ENCODE results near the gene NKAIN2. TPM values are rescaled to one million over a fixed set of nuclear protein-coding genes. Genes with fewer than 3 reads are reported as not detected.

Gene NKAIN2
- total and polyA plus RNA-seq, 9 of the 15 experiments (the other 6 are each of a cell fraction or from before 2014, with no cell fraction given), result not detected

DNA sequence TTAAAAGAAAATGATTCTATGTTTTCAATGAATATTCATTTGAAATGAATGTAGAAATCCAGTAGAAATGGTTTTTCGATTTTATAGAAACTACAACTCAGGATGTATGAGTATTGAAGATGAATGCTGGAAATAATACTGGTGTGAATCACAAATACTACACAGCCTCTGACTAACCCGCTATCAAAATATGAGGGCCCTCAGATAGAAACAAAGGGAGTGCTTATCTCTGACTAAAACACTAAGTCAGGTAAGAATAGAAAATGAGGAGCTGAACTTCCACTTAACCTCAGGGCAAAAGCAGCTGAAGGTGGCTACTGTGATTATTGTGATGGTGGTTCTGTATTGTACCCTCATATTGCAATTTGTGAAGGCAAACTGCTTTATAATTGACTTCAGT is 937.7 kb downstream of the NKAIN2 start:
- Histone ChIP-seq H3K9me3 (replicated peaks; ENCODE audit: control insufficient read depth, insufficient read depth, low read depth, low read length) (no peaks in the 10 kb centered on the region), H2AFZ (ENCODE audit: low read depth, low read length) (no peak overlapping the region), H3K4me3 (no peak overlapping the region), H3K27ac (ENCODE audit: extremely low read depth, low read depth, low read length) (no peak overlapping the region), H3K4me1 (replicated peaks in 1 of 2; ENCODE audit: control insufficient read depth in 2 of 2, insufficient read depth in 2 of 2, low read length in 2 of 2) (no peaks in the 10 kb centered on the region), H4K20me1 (replicated peaks; ENCODE audit: control insufficient read depth, insufficient read depth, low read length) (no peaks in the 10 kb centered on the region), H3K79me2 (ENCODE audit: control insufficient read depth, insufficient read depth, low read length) (no peaks in the 10 kb centered on the region), H3K4me2 (ENCODE audit: insufficient read depth, low read length) (no peak overlapping the region), H3K27me3 (ENCODE audit: control insufficient read depth in 2 of 2, insufficient read depth in 2 of 2, low read length in 2 of 2) (no peaks in the 10 kb centered on the region), H3K9ac (ENCODE audit: insufficient read depth in 1 of 2, low read depth in 2 of 2, low read length in 2 of 2) (no peak overlapping the region), H3K36me3 (ENCODE audit: control insufficient read depth, insufficient read depth, low read length) (no peaks in the 10 kb centered on the region), H3K9me1 (ENCODE audit: control insufficient read depth, insufficient read depth, low read length) (no peaks in the 10 kb centered on the region)
- no TSS peak for BruUV-seq (replicated peaks)
- no peak for ATAC-seq
- CTCF ChIA-PET (ENCODE audit: low intra/inter-chr PET ratio), result no interaction called here
- TF ChIP-seq CSDE1 (IDR thresholded peaks at IDR 0.05) (no peak), ETV1 (tag; conservative IDR thresholded peaks at IDR 0.05; ENCODE audit: low read depth) (no peak), ZSCAN32 (CRISPR knock-in tag; IDR thresholded peaks at IDR 0.05) (no peak), TFAM (CRISPR knock-in tag; conservative IDR thresholded peaks at IDR 0.05) (no peak), HMG20B (CRISPR knock-in tag; IDR thresholded peaks at IDR 0.05) (no peak), ZNF408 (CRISPR knock-in tag; IDR thresholded peaks at IDR 0.05; ENCODE audit: low read depth) (no peak), HDAC3 (IDR thresholded peaks at IDR 0.05; ENCODE audit: borderline replicate concordance, partially characterized antibody) (no peak), PHTF2 (CRISPR knock-in tag; IDR thresholded peaks at IDR 0.05) (no peak), MCM5 (IDR thresholded peaks at IDR 0.05; ENCODE audit: low read depth) (no peak), SREBF1 (IDR thresholded peaks at IDR 0.05; ENCODE audit: borderline replicate concordance, low read depth, low read length) (no peak), SP2 (IDR thresholded peaks at IDR 0.05; ENCODE audit: extremely low read depth, low read depth, low read length, poor library complexity, severe bottlenecking) (no peak), JUN (IDR thresholded peaks at IDR 0.05; ENCODE audit: borderline replicate concordance, low read depth, low read length) (no peak), JUN (CRISPR knock-in tag; IDR thresholded peaks at IDR 0.05; ENCODE audit: borderline replicate concordance) (no peak), GABPB1 (CRISPR knock-in tag; IDR thresholded peaks at IDR 0.05) (no peak), NFE2L1 (tag; IDR thresholded peaks at IDR 0.05; ENCODE audit: borderline replicate concordance, low read depth) (no peak), SNRNP70 (optimal IDR thresholded peaks at IDR 0.05; ENCODE audit: low read depth, low read length) (no peak), HNRNPL (IDR thresholded peaks at IDR 0.05; ENCODE audit: low read depth, low read length) (no peak)
- TF ChIP-seq, protein P1, sequence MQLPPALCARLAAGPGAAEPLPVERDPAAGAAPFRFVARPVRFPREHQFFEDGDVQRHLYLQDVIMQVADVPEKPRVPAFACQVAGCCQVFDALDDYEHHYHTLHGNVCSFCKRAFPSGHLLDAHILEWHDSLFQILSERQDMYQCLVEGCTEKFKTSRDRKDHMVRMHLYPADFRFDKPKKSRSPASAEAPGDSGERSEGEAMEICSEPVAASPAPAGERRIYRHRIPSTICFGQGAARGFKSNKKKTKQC (CRISPR knock-in tag; IDR thresholded peaks at IDR 0.05), result no peak
- TF ChIP-seq, protein P2, sequence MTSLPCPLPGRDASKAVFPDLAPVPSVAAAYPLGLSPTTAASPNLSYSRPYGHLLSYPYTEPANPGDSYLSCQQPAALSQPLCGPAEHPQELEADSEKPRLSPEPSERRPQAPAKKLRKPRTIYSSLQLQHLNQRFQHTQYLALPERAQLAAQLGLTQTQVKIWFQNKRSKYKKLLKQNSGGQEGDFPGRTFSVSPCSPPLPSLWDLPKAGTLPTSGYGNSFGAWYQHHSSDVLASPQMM (CRISPR knock-in tag; IDR thresholded peaks at IDR 0.05), result no peak
- TF ChIP-seq, protein P3, sequence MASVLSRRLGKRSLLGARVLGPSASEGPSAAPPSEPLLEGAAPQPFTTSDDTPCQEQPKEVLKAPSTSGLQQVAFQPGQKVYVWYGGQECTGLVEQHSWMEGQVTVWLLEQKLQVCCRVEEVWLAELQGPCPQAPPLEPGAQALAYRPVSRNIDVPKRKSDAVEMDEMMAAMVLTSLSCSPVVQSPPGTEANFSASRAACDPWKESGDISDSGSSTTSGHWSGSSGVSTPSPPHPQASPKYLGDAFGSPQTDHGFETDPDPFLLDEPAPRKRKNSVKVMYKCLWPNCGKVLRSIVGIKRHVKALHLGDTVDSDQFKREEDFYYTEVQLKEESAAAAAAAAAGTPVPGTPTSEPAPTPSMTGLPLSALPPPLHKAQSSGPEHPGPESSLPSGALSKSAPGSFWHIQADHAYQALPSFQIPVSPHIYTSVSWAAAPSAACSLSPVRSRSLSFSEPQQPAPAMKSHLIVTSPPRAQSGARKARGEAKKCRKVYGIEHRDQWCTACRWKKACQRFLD (CRISPR knock-in tag; IDR thresholded peaks at IDR 0.05), result no peak
- TF ChIP-seq, protein P4, sequence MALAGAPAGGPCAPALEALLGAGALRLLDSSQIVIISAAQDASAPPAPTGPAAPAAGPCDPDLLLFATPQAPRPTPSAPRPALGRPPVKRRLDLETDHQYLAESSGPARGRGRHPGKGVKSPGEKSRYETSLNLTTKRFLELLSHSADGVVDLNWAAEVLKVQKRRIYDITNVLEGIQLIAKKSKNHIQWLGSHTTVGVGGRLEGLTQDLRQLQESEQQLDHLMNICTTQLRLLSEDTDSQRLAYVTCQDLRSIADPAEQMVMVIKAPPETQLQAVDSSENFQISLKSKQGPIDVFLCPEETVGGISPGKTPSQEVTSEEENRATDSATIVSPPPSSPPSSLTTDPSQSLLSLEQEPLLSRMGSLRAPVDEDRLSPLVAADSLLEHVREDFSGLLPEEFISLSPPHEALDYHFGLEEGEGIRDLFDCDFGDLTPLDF (CRISPR knock-in tag; IDR thresholded peaks at IDR 0.05), result no peak
- intact Hi-C loops (cut with micrococcal nuclease) (no loop called here), in situ Hi-C loops (cut with MboI) (no loop called here)
- POLR2A ChIA-PET, result interaction anchor here (0.5 kb wide), 1 partner anchor 45 kb away, joined by 3 read pairs; no protein-coding TSS in a partner anchor
- FAIRE-seq, result no peak
- 7% methylated on average over 2 of the region's 2 CpGs for WGBS (ENCODE audit: insufficient coverage, low coverage, missing lambda C conversion rate)
- DNase-seq (ENCODE audit: extremely low read depth in 1 of 4, low spot score in 3 of 4), result no peak
